Heart right ventricle (tissue), 16 donors: ENCODE data around the gene MED22. TPM values are rescaled to one million over a fixed set of nuclear protein-coding genes. Genes with fewer than 3 reads are reported as not detected.

Experiments used
- ATAC-seq, 8 donors: fragments of 200-7000 bp; cut with Tn5 transposase; one replicate each; pipeline ENCODE4 v1.9.1; 2020; ENCODE audit warnings: mild to moderate bottlenecking in 8 of 8, moderate library complexity in 8 of 8, moderate number of reproducible peaks in 1 of 8
- DNase-seq, 2 donors: peaks; one replicate each; pipeline ENCODE4 v3.0.0-alpha.2; 2020
- H3K27ac ChIP-seq, 10 donors: fragments of 200-600 bp; sonication (generic) in 2 of 10; one replicate each; pipeline versions ENCODE4 v1.5.0 to v1.8.0; 2020 to 2022; ENCODE audit warnings: mild to moderate bottlenecking in 3 of 10
- H3K27me3 ChIP-seq, 7 donors: fragments of 200-600 bp; one replicate each; pipeline ENCODE4 v1.8.0; 2021 to 2022; ENCODE audit warnings: mild to moderate bottlenecking in 2 of 7
- H3K36me3 ChIP-seq, 9 donors: fragments of 200-600 bp; sonication (generic) in 1 of 9; one replicate each; pipeline versions ENCODE4 v1.5.0 to v1.8.0; 2020 to 2022; ENCODE audit warnings: mild to moderate bottlenecking in 2 of 9
- H3K4me1 ChIP-seq, 9 donors: fragments of 200-600 bp; sonication (generic) in 1 of 9; one replicate each; pipeline versions ENCODE4 v1.5.0 to v1.8.0; 2020 to 2022; ENCODE audit warnings: mild to moderate bottlenecking in 4 of 9
- H3K4me3 ChIP-seq, 10 donors: fragments of 200-600 bp; sonication (generic) in 2 of 10; one replicate each; pipeline versions ENCODE4 v1.5.0 to v1.8.0; 2020 to 2022; ENCODE audit warnings: mild to moderate bottlenecking in 7 of 10, moderate library complexity in 2 of 10
- H3K9me3 ChIP-seq, 11 donors: fragments of 200-600 bp in 10 of 11; sonication (generic) in 2 of 11; one replicate each; pipeline versions ENCODE4 v1.5.0 to v1.8.0; 2013 to 2022; ENCODE audit warnings: mild to moderate bottlenecking in 2 of 11, control low read depth in 1 of 11, moderate library complexity in 1 of 11
- CTCF ChIP-seq, 9 donors: fragments of 200-600 bp; sonication (generic) in 2 of 9; IDR thresholded peaks; one replicate each; pipeline versions ENCODE4 v1.5.0 to v1.8.0; 2021 to 2022; ENCODE audit warnings: antibody characterized with exemption in 9 of 9, mild to moderate bottlenecking in 5 of 9, moderate library complexity in 1 of 9
- WGBS, 2 donors: extraction: QIAGEN DNeasy Blood & Tissue Kit; methylation state at CpG; one replicate each; pipeline ENCODE4 v1.1.7; 2013; ENCODE audit warnings: inconsistent platforms in 1 of 2; 5-methylcytosine and 5-hydroxymethylcytosine counted together
- intact Hi-C, 10 donors: fragments of 100-400 bp; cut with DNase I; formaldehyde crosslinking; loops; one replicate each; pipeline versions ENCODE4 v1.11.1 to v1.14.2; 2022
- polyA plus RNA-seq, 2 donors: library from polyadenylated mRNA; stranded (reverse); fragments of 200-250 nt; gene quantifications; one replicate each; pipeline ENCODE4 v1.2.3, GENCODE V29; 2013
- total RNA-seq, 10 donors: library from RNA; stranded (reverse); fragmentation: NEBNext Ultra II Directional in 3 of 10; extraction: Animal tissue kit (Norgen Biotek cat#: 25700) in 3 of 10; gene quantifications; one replicate each; pipeline versions ENCODE4 v1.2.1 to v1.2.4, GENCODE V29; 2021 to 2023
- donor health status: Arrhythmogenic right ventricular cardiomyopathy.
- donor health status: ischemic (EF 13 %, LVEDD 7.1; RV severe dilation, severe dysfunction).
- donor health status: healthy with polysubstance abuse.
- donor health status: DM: no; HTN: yes; CAD: no.
- donor health status: DM: no; HTN: no; CAD: no.
- donor health status: ischemic (EF 25% LVEDD 6.9; RV normal size, moderate dysfunction).
- donor health status: ischemic (EF 25% LVEDD 5.7; RV mildly dilated, moderate dysfunction).
- donor health status: healthy.
- donor health status: DM: yes; HTN: yes; CAD: no.
- donor health status: Ischemic cardiomyopathy.
- donor health status: ischemic (EF 35%, LVEDD 5.7; RV mildly dilated, moderate dysfunction).
- donor health status: nonischemic (EF 11% LVEDD 7.7; RV severe dilation, severe dysfunction).
- donor health status: DM: yes; HTN: yes; CAD: no.
- donor health status: PGD.
- donor health status: ischemic (EF 29% LVEDD 5.4; RV normal size, mild dysfunction).
- donor health status: nonischemic (EF 23%, LVEDD 6.1; RV moderate dilation, normal function).

MED22 gene
- total and polyA plus RNA-seq, 12 donors, result 10.2 to 23.6 (median 17.4) TPM

GRCh38 chr9:133375724-133376654 lies 28.1 kb upstream of the MED22 start, which contains the start of the genes STKLD1 and SURF4:
STKLD1 (plus strand) TSS chr9:133376366; CDS start chr9:133376474, 108 bp downstream.
SURF4 (minus strand) TSS chr9:133376060; CDS start chr9:133375969, 91 bp downstream.
- Histone ChIP-seq H3K27ac (peak within 1 kb of the TSS; percentile 76 to 99 (median 96)), H3K27me3 (no peaks in the 10 kb centered on the region), H3K4me1 (peaks cover 13 to 53% (median 47%) of the 10 kb centered on the region in 9 donors), H3K9me3 (peaks cover 0 to 8% (median 0%) of the 10 kb centered on the region in 11 donors), H3K4me3 (peak within 1 kb of the TSS; percentile 78 to 100 (median 96)), H3K36me3 (peaks cover 0 to 25% (median 7%) of the 10 kb centered on the region in 9 donors)
- intact Hi-C loops, result loop anchor here in 3 of 10 donors (2.0 to 5.0 kb wide), 4 partner anchors 27 to 44 kb away; partner anchors contain the start of genes REXO4 (in 2 of the 3), MED22 (in 1 of the 3), RPL7A (in 1 of the 3) and SURF6 (in 1 of the 3)
- WGBS, 2 donors, result 0 to 1% methylated on average over 88 to 120 of the region's 120 CpGs
- ATAC-seq (peak; percentile 97 to 99 (median 98)), DNase-seq (peak; percentile 94 to 97)
- TF ChIP-seq CTCF (IDR thresholded peaks at IDR 0.05), result peak in 1 of 9 donors; percentile 13

GRCh38 chr9:133375116-133375723 lies 27.3 kb upstream of the MED22 start:
- WGBS, 2 donors, result 1% methylated on average over 31 to 39 of the region's 39 CpGs
- H3K27me3 ChIP-seq, result no peaks in the 10 kb centered on the region
- DNase-seq (no peak), ATAC-seq (peak in 3 of 8 donors; percentile 0 to 8 (median 8))
- H3K9me3 ChIP-seq, result peaks cover 0 to 8% (median 0%) of the 10 kb centered on the region in 11 donors
- intact Hi-C loops, result loop anchor here in 3 of 10 donors (2.0 to 5.0 kb wide), 4 partner anchors 26 to 43 kb away; partner anchors contain the start of genes REXO4 (in 2 of the 3), MED22 (in 1 of the 3), RPL7A (in 1 of the 3) and SURF6 (in 1 of the 3)
- H3K36me3 ChIP-seq, result peaks cover 0 to 33% (median 11%) of the 10 kb centered on the region in 9 donors
- peak in 1 of 9 donors; percentile 3 for TF ChIP-seq CTCF (IDR thresholded peaks at IDR 0.05)
- H3K4me3 ChIP-seq, result peak overlapping the region; percentile 78 to 100 (median 96)
- peak overlapping the region; percentile 76 to 99 (median 96) for H3K27ac ChIP-seq
- H3K4me1 ChIP-seq, result peaks cover 13 to 60% (median 55%) of the 10 kb centered on the region in 9 donors

- H3K9me3 ChIP-seq, result peaks cover 0 to 8% (median 0%) of the 10 kb centered on the region in 11 donors
- DNase-seq, result no peak
- H3K4me1 ChIP-seq, result peaks cover 16 to 66% (median 59%) of the 10 kb centered on the region in 9 donors
- no peaks in the 10 kb centered on the region for H3K27me3 ChIP-seq
- H3K36me3 ChIP-seq, result peaks cover 0 to 39% (median 16%) of the 10 kb centered on the region in 9 donors
- 24 to 32% methylated on average over 12 of the region's 12 CpGs for WGBS, 2 donors
- peak overlapping the region; percentile 78 to 100 (median 96) for H3K4me3 ChIP-seq
- H3K27ac ChIP-seq, result peak overlapping the region in 8 of 10 donors; percentile 95 to 99 (median 97)
- ATAC-seq, result no peak
- intact Hi-C loops, result loop anchor here in 3 of 10 donors (2.0 to 5.0 kb wide), 4 partner anchors 26 to 43 kb away; partner anchors contain the start of genes REXO4 (in 2 of the 3), SURF6 (in 2 of the 3), MED22 (in 1 of the 3) and RPL7A (in 1 of the 3)
- TF ChIP-seq CTCF (IDR thresholded peaks at IDR 0.05), result no peak
These were observed 26.7 kb upstream of the MED22 start for GRCh38 chr9:133374612-133375115.
